SK-N-DZ (cell line): ENCODE data around the gene MEDAG. TPM values are rescaled to one million over a fixed set of nuclear protein-coding genes. Genes with fewer than 3 reads are reported as not detected.

Experiments
- DNase-seq: peaks from one replicate; pipeline ENCODE4 v3.0.0-alpha.2; 2015; ENCODE audit warnings: low spot score
- polyA plus RNA-seq, 2 experiments: library from polyadenylated mRNA; depleted of rRNA; stranded (reverse); fragments of >200 nt; gene quantifications; 2 replicates each; pipeline ENCODE4 v1.2.3, GENCODE V29; 2014

Gene MEDAG
- not detected in 2 replicates for polyA plus RNA-seq (2014; cell fraction: cytosol; rRNA removed)
- not detected in 2 replicates for polyA plus RNA-seq (2014; cell fraction: nucleus; rRNA removed)

GRCh38 chr13:30905932-30906383 is at the start of gene MEDAG:
TSS of gene MEDAG (plus strand) at chr13:30906271. CDS start at chr13:30906516, 245 bp downstream.
- no peak for DNase-seq

- no peak for DNase-seq
Measured at GRCh38 chr13:30857018-30857417, 49.1 kb upstream of the MEDAG start.

- no peak for DNase-seq
Measured at GRCh38 chr13:30857636-30858035, 48.4 kb upstream of the MEDAG start.

DNA sequence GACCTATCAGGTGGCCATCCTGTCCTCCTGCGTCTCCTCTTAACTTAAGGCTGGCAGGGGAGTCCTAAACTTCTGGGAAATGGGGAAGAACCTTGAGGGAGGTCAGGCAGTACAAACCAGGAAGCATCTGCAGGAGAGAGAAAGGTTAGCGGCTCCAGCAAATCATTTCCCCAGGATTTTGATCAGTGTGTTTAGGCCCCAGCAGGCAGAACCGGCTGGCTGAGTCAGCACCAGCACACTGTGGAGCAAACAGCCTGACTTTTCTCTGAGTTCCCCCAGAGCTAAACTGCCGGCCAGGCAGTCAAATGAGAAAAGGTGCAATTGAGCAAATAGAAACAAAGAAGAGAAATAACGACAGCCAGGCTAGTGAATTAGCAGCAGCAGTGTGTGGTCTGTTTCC is 46.7 kb upstream of the MEDAG start:
- DNase-seq: no peak

DNA sequence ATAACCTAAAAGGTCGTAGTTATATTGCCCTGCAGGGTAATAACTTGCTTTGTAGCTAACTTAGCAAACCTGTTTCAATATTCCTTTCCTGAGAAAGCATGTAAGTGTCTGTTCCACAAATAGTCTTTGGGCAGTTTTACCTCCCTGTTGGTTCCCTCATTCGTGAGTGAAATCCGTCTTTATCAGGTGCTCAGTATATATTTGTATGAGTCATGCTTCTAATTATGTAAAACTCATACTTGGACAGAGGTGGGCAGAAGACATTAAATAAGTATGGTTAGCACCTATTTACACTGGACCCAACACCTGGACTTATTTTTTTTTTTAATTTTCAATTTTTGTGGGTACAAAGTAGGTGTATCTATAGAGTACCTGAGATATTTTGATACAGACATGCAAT is 44.9 kb upstream of the MEDAG start:
- DNase-seq: no peak

DNA sequence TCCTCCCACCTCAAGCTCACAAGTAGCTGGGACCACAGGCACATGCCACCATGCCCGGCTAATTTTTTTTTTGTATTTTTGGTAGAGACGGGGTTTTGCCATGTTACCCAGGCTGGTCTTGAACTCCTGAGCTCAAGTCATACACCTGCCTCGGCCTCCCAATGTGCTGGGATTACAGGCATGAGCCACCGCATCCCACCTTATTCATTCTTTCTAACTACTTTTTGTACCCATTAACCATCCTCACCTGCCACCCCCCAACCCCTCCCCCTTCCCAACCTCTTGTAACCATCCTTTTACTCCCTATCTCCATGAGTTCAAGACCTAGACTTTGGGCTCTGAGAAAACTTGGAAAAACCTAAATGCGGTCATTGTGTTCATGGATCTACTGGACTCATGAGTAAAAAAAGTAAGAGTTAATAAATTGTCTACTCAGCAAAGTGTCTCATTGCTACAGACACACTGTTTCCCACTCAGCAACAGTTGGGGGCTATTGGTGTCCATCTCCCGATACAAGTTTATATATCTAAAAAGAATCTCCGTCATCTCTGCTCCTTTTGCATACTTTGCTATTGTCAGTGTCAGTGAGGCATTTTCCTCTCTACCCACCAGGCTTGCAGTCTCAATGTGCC is 44.1 kb upstream of the MEDAG start:
- no peak for DNase-seq

DNA sequence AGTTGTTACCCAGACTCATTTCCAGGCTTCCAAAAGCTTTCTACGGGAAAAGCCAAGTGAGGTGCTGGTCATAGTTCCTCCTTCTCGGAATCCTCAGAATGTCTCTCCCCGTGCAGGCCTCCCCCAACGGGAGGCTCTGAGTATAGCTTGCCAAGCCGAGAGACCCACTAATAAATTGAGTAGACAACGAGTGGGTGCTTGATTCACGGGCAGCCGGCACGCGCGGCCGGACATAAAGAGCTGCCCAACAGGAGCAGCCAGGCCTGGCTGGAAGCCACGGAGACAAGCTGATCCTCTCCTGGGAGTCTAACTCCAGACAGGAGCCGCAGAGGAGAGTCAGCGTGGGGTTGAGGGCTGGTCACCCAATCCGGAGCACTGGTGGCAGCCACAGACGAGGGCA is 43.4 kb upstream of the MEDAG start:
- no peak for DNase-seq

GRCh38 chr13:30863231-30863630 is 42.8 kb upstream of the MEDAG start:
- DNase-seq: no peak

DNA sequence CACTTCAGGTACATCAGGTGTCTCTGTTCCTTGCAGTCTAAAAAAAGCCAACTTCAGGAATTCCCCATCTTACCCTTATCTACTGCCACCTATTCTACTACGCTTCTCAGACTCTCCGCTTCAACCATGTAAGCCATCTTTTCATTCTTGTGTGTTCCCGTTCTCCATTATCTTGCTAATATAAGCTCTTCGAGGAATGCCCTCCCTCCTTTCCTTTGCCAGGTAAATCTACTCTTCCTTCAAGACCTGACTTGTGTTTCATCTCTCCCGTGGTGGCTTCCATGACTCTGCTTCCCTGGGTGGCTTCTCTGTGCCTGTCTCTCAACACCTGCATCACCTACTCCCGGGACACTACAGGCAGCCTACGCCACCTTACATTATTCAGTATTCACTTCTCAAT is 42.3 kb upstream of the MEDAG start:
- DNase-seq: no peak

- DNase-seq: no peak
Measured at GRCh38 chr13:30864433-30865122, 41.5 kb upstream of the MEDAG start.

- peak; percentile 90 for DNase-seq
Measured at GRCh38 chr13:30865123-30866049, 40.7 kb upstream of the MEDAG start.

GRCh38 chr13:30866677-30867076 is 39.4 kb upstream of the MEDAG start:
- DNase-seq: peak; percentile 51

- DNase-seq: no peak
Measured at GRCh38 chr13:30867089-30867669, 38.9 kb upstream of the MEDAG start.

DNA sequence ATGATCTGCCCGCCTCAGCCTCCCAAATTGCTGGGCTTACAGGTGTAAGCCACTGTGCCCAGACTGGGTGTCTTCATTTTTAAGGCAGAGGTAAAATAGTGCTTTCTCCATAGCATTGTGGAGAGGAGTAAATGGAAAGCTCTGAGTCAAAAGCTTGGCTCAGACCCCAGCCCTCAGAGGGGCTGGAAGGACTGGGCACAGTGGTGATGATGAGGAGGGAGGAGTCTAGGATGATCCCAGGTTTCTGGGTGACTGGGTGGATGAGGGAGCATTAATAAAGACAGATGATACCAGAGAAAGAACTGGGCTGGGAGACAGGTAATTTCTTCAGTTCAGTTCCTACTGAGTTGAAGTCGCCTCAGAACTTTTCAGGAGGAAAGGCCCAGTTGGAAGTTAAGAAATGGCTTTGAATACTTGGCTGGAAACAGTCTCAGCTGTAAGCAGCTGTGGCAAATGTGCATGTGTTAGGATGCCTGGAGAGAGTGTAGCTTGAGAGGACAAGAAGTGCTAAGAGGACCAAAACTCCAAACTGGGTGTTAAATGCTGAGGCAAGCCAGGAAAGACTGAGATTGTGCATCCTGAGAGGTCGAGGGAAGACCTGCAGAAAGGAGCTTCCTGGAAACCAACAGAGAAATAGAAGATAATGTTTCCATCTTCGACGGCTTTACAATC is 37.1 kb upstream of the MEDAG start:
- DNase-seq: no peak

DNA sequence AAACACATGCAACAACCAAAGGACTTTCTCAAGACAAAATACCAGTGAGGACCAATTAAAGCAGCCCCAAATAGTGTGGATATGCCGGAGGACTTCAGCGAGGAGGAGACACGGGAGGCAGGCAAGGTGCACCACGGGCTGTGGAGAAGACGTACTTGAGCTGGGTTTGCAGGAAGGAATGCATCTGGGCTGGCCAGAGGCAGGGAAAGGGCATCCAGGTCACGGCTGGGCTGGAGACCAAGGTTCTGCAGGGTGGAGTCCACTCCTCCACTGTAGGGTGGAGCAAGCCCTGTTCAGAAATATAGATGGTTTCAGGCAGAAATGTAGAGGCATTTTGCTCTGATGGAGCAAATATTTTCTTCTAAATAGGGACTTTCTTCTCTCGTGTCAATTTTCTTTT is 36.6 kb upstream of the MEDAG start:
- no peak for DNase-seq

- peak; percentile 37 for DNase-seq
Measured at GRCh38 chr13:30870049-30870884, 35.8 kb upstream of the MEDAG start.

DNA sequence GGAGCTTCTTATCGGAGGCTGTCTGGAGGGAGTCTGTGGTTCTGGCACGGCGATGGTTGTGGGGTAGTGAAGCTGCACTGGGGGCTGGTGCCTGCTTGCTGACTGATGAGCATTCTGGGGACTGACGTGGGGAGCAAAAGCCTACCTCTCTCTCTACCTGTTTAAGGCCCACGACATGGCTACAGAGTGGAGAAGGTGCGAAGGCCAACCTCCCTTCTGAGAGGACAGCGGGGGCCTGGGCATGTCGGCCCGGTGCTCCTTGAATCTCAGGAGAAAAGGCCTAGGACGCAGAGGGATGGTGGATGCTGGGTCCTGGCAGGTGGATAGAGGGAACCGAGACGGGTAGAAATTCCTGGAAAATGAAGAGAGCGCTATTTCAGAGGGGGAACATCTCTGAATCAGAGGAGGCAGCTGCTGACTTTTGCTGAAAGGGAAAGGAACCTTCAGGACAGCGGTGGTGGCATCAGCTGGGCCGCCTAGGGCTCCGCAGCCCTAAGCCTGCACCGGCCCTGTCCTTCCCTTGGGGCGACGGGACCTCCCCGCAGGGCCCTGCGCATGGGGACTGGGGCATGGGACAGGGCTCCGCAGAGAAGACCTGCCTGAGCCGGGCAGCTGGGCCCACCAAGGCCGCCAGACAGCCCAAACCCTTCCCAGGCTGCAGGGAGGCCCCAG is 35.0 kb upstream of the MEDAG start:
- DNase-seq: no peak

DNA sequence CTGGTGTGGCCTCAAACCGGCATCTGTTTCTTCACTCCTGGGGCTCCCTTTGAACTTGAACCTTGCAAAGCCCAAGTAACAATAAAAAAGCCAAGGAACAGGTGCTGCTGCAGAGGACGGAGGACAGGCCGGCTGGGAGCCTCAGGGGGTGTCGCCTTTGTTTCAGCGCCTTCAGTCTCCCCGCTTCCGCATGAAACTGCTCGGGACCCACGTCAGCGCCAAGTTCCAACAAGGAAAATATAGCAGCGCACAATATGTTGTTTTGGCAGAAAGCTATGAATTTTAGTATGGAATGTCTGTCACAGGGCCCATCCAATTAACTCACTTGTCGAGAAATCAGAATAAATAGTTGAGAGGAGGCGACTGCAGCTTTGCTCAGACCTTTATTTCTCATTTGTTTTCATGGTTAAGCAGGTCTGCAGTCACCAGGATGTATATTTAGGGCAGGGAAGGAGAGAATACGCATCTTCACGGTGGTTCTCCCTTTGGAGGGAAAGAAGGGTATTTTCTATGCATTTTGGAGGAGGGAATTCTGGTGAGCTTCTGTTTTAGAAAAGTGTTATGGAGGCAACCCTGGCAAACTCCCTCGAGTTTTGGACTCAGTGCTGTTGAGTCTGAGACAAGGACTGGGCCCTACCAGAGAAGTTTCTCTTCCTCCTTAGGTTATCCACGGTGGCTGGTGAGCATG is 34.3 kb upstream of the MEDAG start:
- no peak for DNase-seq

- DNase-seq: no peak
Measured at GRCh38 chr13:30872276-30872594, 33.8 kb upstream of the MEDAG start.
